OCI-M1 (cell line): ENCODE data around the gene CLTB.

Experiments used
- DNase-seq: peaks from one replicate; lab custom pipeline; 2025; lab: John Stamatoyannopoulos, UW

CLTB gene

DNA sequence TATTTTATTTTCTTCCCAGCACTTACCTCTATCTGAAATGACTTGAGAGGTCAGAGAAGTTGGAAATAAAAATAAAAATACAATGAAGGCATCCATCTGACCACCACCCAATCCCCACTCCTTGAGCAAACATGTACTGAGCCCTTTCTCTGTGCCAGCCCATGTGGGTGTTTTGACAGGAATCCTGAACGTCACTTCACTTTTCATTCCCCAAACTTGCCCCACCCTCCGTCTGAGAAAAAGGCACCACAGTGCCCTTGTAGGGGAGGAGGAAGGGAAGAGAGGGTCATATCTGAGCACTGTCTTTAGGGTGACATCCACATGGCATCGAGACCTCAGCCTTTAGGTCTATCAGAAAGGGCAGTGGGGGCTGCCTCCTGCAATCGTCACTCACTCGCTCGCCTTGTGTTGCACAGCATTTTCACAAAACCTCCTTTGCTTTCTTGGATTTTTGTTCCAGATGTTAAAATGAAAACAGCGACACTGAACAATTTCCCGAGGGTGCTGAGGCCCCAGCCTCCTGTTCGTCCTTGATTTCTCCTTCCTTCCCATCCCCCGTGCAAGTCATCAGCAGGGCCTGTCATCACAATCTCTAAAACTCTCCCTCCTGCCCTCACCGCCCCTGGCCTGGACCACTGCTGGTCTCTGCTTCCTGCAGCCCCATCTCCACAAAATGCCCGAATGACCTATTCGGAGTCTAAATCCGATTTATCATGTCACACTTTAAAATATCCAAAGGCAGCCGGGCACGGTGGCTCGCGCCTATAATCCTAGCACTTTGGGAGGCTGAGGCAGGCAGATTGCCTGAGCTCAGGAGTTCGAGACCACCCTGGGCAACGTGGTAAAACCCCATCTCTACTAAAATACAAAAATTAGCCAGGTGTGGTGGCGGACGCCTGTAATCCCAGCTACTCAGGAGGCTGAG is 14.8 kb downstream of the CLTB start:
- DNase-seq, result no peak

DNA sequence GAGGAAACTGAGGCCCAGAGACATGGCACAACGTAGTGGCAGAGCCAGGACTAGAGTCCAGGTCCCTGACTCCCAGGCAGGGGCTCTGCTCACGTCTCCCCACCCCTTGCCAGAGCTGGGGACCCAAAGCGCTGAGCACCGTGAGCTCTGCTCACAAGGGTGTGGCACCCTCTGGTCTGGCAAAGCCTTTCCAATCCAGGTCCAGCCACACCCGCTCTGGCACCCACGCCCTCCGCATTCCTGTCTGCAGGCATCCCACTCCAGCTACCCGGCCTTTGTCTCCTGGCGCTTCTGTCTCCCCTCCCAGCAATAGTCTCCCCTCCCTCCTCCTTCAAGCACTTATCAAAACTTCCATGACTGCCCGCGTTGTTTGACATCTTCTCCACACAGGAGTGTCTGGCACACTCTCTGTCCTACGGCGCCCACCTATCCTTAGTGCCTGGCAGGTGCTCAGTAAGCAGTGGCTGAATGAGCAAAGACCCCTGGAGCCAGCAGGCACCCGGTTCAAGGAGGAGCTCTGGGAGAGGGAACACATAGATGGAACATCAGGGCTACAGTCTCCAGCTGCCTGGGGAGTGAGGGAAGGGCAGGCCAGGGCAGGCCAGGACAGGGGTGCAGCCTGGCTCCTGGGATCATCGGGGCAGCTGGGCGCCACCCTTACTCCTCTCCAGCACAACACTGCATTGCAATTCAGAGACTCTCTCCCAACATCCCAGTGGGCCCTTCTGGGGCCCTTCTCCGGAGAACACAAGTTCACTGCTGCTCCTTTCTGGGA is 15.8 kb downstream of the CLTB start:
- no peak for DNase-seq

DNA sequence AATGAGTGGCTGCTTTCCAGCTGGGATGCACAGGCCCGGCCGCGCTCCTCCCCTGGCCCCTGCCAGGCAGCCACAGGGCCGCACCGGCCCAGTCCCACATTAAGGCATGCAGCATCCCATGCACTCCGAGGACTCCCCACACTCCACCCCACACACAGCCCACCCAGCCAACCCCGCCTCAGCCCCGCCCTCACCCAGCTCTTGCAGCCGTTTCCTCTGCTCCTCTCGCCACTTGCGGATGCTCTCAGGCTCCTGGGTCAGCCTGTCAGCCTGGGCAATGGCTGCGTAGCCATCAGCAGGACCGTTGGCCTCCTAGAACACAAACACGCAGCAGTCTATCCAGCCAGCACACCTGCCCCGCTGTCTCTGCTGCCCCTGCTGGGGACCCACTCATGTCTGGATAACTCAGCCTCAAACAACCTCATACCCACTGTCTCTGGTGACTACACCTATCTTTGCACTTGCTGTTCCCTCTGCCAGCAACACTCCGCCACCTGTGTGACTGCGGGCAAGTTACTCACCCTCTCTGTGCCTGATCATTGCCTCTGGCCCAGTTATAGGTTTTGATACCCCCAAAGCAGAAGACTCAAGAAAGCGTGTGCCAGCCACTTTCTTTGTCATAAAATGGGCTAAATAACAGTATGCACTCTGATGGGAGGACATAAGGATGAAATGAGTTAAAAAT is 18.5 kb downstream of the CLTB start:
- DNase-seq, result no peak

DNA sequence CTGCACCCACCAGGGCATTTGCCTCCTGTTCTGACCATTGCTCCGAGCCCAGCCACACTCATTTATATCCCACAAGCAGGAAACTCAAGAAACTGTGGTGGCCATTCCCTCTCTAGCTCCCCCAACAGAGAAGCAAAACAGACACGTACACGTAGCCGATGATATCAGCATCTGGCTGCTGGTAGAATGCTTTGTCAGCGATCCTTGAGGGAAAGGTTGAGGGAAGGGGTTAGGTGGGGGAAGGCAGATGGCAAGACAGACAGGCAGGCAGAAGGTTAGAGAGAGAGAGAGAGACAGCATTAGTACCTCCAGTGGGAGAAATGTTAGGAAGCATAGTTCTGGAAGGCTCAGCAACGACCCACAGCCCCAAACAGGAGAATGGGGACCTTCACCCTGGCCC is 20.0 kb downstream of the CLTB start:
- DNase-seq, result peak; percentile 31

DNA sequence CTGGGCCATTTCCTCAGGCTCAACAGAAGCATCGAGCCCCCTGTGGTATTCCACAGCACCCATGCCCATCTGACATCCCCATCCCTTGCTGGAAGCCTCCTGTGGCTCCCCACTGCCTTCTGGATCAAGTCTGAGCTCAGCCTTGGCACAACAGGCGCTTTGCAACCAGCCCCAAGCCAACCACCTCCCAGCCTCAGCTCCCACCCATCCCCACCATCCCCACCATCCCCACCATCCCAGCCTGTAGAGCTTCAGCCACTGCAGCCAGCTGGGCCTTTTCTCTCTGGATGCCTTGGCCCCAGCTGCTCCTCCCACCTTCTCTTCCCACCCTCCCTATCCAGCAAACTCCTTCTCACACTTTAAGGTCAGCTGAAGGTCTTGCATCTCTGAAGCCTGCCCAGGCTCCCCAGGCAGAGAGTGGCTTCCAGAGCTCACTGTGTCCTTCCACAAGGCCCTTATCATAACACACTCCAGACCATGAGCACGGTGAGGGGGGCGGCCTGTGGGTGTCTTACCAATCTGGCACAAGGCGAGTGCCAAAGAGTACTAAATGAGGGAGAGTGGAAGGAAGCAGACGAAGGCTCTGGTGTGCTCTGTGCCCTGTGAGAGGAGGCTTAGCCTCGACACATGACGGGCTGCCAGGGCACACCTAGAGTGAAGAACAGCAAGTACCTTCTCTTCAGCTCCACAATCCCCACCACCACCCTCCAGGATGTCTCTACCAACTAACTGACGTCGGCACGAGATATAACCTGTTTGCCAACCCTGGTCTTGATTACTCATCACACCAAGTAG is 21.3 kb downstream of the CLTB start:
- no peak for DNase-seq

- DNase-seq, result no peak
Observed at GRCh38 chr5:176394096-176394495, 22.2 kb downstream of the CLTB start.

GRCh38 chr5:176392526-176392925 is 23.8 kb downstream of the CLTB start:
- no peak for DNase-seq

DNA sequence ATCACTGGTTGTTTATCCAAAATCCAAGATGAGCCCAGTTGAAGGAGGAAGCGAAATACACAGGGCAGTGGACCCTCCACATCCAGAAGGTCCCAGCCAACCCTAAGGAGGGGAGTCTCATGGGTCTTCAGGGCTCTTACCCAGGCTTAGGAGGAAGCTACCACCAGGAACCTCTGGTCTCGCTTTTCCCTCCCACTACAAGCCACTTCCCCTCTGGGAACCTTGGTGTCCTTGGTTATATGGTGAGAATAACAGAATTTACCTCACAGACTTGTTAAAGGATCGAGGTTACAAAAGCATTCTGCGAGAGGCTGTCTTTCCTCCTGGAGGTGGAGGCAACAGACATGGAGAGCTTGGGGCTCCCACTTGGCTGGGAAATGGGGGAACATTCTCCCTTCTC is 24.3 kb downstream of the CLTB start:
- DNase-seq, result no peak

DNA sequence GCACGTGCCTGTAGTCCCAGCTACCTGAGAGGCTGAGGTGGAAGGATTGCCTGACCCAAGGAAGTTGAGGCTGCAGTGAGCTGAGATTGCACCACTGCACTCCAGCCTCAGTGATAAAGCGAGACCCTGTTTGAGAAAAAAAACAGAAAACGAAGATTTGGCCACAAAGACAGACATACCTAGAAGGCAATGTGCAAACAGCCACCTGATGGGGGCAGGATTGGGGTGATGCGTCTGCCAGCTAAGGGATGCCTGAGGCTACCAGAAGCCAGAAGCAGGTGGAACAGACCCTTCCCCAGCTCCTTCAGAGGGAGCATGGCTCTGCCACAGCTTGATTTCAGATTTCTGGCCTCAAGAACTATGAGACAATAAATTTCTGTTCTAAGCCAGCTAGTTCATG is 24.9 kb downstream of the CLTB start:
- no peak for DNase-seq

- DNase-seq, result no peak
Observed at GRCh38 chr5:176389135-176390123, 26.9 kb downstream of the CLTB start.

GRCh38 chr5:176388444-176389134 is 27.8 kb downstream of the CLTB start, which contains the start of the genes HIGD2A and NOP16:
Gene HIGD2A (plus strand): TSS chr5:176388751. CDS start chr5:176388820, 69 bp downstream.
Gene NOP16 (minus strand): TSS chr5:176388598. CDS start chr5:176388539, 59 bp downstream.
- DNase-seq, result peak; percentile 99

DNA sequence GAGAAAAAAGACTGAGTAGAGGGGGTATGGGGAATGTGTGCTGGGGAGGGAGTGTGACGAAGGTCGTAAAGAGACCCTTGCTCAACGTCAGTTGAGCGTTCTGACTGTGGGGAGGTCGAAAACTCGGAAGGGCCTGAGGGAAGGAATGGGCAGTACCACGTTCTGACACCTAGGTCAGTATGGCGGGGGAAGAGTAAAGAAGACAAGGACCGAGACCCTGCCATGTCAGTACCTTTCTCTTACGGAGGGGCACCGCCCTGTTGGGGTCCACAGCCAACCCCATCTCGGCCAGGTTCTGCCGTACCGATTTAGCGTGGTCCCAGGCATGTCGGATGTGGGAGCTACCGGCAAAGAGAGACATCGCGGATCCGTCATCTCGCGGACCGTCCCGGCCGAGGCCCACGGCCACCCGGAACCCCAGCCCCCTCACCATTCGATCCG is 28.3 kb downstream of the CLTB start:
- no peak for DNase-seq

DNA sequence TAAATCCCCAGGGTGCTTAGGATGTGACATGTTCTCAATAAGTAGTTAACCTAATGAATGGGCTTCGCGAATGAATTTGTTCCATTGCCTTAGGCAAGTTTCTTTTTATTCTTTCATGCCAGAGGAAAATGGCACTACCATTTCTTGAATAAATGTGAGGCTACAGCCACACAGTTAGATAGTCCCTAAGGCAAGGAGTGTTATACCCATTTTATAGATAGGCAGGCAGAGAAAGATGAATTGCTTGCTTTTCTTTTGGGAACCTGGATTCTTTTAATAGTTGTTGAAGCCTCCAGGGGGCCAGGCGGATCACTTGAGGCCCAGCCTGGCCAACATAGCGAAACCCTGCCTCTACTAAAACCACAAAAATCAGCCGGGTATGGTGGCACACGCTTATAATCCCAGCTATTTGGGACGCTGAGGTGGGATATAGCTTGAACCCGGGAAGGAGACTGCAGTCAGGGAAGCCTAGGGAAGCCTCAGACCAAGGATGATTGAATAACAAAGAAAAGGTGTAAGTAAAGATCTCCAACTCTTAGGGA is 28.9 kb downstream of the CLTB start:
- no peak for DNase-seq

DNA sequence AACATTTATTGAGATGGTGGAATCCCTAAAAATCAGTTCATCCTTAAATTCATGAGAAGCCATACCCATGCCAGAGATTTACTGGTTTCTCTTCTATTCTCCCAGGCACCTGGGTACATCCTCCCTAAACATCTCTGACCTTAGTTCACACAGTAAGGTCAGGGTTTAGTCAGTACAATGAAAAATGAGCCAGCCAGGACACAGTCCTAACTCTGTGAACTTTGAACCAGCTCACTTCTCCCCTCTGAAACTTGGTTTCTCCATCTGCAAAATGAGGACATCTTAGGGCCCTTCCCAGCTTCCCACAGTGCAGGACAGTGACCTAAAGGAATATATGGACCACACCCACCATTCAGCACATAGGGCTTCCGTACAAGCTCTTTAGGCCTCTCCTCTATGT is 29.8 kb downstream of the CLTB start:
- DNase-seq, result no peak

DNA sequence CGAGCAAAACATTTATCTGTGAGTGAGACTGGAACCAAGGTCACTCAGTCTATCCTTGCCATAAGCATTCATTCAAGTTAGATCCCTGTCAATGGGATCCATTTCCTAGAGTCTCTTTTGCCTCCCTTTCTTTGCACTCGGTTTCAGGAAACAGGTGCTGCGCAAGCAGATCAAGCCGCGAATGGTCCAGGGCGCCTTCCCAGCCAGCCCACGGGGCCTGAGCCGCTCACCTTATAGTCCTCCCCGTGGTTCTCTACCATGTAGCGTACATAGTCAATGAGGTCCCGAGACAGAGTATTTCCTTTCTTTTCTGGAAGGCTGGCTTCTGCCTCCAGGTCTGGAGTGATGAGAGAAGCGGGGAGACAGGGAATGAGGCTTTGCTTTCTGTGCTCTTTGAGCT is 31.3 kb downstream of the CLTB start:
- DNase-seq, result no peak

DNA sequence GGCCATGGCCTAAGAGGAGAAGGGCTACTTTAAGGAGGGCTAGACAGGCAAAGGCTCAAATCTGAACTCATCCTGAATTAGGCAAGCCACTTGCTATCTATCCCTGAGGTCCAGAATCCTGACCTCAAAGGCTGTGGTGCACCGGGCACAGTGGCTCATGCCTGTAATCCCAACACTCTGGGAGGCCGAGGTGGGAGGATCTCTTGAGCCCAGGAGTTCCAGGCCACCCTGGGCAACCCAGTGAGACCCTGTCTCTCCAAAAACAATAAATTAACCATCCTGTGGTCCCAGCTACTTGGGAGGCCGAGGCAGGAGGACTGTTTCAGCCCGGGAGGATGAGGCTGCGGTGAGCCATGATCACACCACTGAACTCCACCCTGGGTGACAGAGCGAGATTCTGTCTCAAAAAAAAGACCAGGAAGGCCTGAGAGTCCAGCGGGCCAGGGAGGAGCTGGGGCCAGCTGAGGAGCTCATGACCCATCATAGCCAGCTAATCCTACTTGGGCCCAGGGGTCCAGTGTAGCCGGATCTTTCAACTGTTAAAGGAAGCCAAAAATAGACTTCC is 31.9 kb downstream of the CLTB start:
- no peak for DNase-seq

DNA sequence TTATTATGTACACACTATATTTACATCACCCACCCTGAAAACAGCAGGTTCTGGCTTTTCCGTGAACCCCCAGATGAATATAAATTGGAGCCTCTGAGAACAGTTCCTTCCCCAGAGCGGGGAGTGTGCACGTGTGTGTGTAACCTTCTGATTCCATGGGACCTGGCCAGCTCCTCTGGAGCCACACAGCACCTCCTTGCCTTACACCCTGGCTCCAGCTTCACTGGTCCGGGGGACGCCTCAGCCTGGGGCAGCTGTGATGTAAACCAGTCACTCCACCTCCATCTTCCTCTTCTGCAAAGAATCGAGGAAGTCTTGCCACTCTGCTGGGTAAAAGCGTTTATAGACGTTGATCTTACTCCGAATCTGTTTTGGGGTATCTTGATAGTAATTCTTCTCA is 32.4 kb downstream of the CLTB start:
- no peak for DNase-seq

GRCh38 chr5:176383248-176383905 is 33.0 kb downstream of the CLTB start:
- no peak for DNase-seq
